GM18507 (cell line): ENCODE data around the gene KBTBD12.

Experiments used
- DNase-seq: peaks from one replicate; pipeline ENCODE4 v3.0.0; 2011; ENCODE audit warnings: low read depth; ENCODE audit not compliant: insufficient read length; ENCODE audit errors: extremely low spot score
- FAIRE-seq: peaks from 2 replicates; lab custom pipeline; 2011; peaks lifted over from hg19 to GRCh38; lab: Jason Lieb, UNC

KBTBD12 gene

DNA sequence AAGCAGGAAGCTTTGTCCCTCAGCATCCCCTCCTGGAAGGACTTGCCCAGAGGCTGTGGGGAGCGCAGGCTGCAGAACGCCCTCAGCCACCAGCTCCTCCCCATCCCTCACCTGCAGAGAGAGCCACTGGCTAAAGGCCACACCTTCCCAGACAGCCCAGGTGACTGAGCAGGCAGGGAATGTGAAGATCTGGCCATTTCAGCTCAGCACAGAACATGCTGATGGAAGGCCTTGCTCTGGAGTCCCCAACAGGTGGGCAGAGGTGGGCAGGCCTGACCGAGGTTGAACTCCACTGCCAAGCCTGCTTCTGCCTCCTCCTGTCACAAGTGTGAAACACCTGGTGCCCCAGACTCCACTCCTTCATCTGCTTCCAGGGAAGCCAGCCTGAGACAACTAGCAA, 86.5 kb downstream of the KBTBD12 start:
- no peak for DNase-seq
- no peak for FAIRE-seq

DNA sequence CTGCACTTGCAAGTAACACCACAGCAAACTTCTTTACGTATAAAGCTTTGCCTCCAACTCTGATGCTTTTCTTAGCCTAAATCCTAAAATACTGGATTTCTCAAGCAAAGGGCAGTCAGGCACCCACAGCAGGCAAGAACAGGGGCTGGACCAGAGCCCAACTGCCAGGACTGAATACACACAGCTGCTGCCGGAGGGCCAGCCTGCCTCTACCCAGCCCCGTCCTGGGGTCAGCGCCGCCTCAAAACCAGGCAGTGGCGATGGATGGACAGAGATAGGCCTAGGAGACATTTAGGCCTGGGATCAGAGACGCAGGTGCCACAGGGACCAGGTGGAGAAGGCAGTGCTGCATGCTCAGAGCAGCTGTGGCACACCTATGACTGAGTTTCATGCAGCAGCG, 89.6 kb downstream of the KBTBD12 start:
- DNase-seq (no peak), FAIRE-seq (no peak)

DNA sequence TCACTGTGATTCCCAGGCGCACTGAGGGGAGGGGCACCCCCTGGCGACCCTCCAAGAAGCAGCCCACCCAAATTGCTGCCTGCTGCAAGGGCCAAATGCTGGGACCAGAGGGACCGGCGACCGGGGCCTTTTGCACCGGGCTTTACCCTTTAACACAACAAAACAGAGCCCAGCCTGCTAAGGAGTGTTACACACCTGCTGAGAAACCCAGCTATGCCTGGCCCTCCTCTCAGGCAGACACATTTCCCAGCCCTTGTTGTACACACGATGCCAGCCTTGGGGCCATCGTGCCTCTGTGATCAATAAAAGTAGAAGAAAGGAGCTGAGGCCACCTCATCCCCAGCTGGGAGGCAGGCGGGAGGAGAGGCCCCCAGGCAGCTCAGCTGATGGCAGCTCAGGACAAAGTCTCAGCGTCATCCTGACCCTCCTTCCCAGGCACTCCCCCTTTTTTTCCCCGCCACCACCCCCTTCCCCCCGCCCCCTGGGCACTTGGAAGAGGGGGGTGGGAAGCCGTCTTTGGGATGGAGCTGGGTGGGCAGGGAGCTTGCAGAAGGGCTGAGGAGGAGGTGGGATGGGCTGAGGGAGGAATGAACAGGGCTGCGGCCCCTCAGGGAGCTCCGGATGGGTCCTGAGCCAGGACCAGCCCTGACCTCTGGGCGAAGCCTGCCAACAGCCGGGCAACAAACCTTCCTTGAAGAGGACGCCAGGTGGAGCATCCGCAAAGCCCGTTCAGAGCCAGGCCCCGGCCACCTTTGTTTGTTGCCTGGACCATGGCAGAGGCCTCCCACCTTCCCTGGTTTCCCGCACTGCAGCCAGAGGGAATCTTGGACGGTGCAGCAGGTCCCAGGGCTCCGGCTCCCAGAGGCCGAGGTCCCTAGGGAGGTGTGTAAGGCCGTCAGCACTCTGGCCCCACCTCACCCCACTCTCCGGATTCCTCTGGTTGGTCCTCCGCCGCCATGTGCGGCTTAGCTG, 91.3 kb downstream of the KBTBD12 start:
- no peak for FAIRE-seq
- DNase-seq, result no peak

DNA sequence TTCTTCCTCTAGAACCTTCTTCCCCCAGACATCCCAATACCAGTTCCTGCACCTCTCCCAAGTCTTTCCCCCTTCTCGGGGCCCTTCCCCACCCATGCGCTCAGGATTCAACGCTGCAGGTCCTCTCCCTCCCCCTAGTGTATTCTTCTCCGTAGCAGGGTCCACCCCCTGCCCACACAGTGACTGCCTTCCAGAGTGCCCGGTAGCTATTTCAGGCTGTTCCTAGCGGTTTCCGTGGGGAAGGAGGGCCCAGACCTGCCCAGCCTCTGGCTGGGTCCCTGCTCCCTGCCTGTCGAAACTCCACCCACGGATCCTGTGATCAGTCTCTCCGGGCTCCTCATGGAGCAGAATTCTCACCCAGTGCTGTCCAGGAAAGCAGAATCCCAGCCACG, 92.0 kb downstream of the KBTBD12 start:
- FAIRE-seq, result no peak
- DNase-seq, result no peak

DNA sequence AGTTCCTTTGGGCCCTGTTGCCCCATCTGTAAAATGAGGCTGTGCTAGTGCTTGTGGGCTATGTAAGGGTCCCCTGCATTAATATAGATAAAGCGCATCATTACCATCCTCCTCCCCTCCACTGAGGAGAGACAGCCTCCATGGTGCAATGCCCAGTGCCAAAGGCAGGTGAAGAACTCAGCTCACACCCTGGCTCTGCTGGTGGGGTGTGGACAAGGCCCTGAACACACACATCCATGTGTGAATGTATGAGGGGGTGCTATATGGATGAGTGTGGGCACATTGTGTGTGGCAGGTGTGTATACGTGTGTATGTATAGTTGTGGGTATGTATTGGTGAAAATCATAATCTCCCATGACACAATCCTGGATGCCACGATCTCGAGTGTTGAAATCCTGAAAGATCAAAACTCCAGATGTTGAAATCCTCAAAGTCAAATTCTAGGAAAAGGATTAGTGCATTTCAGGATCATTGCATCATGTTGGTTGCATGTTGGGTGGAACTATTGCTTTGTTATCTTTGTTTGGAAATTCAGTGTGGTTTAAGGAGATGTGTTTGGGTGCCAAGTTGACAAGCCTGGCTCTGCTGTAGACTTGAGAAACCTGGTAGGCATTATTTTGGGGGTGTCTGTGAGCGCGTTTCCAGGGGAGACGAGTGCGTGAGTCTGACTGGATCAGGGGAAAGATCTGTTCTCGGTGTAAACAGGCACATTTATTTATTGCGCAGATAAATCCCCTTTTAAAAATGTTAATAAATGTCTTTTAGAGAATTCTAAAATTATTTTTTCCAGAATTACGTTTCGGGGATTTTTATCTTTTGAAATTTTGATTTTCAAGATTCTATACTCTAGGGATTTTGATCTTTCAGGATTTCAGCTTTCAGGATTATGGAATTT, 95.2 kb downstream of the KBTBD12 start:
- DNase-seq (no peak), FAIRE-seq (no peak)

DNA sequence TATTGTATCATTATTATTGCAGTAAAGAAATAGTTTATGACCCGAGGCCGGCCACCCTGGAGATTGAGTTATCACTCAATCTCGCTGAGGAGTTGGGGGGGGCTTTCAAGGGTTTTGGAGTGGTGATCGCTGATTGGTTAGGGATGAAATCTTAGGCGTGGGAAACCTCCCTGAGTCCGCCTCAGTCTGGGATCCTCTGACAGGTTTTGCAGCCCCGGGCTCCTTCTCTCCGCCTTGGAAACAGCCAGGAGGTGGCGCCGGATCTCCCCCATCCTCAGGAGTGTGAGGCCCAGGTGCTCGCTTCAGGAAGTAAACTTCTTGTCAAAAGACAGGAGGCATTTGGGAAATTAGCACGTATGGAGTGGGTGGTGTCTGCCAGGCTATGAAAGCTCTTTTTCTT, 96.1 kb downstream of the KBTBD12 start:
- FAIRE-seq (no peak), DNase-seq (no peak)

DNA sequence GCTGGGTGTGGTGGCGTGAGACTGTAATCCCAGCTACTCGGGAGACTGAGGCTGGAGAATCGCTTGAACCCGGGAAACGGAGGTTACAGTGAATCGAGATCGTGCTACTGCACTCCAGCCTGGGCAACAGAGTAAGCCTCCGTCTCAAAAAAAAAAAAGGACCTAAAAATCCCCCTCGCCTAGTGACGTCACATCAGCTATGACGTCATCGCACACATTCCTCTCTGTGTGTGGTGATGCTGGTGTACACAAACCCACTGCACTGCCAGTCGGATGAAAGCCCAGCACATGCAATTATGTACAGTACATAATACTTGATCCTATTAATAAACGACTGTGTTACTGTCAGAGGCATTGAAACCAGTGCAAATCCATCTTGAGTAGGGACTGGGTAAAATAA, 97.0 kb downstream of the KBTBD12 start:
- FAIRE-seq (no peak), DNase-seq (no peak)

DNA sequence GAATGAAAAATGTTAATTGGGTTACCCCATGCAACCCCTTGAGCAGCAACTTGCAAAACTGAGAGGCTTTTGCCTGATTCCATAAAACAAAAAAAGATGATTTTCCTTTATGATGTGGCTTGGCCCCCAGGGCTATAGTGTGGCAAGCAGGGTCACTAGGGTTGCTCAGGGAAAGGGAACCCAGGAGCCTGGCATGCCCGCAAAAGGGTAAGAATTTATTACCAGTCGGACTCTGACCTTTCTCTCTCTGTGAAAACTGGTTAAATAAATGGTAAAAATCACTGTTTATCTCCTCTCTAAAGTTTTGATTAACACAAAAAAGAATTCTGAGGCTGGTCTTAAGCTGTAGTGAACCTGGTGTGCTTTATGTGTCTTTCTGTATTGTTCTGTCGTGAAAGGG, 99.5 kb downstream of the KBTBD12 start:
- no peak for FAIRE-seq
- DNase-seq, result no peak

DNA sequence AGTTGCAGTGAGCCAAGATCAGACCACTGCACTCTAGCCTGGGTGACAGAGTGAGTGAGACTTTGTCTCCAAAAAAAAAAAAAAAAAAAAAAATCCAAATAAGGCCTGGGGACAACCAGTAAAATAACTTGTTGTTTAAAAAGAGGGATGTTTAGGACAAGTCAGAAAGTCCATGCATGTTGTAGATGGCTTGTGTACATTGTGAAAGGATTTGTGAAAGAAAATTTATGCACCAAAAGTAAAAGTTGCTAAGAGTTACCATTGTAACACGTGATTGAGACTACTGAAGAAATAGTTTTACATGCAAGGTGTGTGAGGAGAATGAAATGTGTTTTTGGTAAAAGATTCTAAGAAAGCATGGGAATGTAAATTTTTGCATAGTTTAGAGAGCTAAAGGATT, 101.5 kb downstream of the KBTBD12 start:
- FAIRE-seq, result no peak
- no peak for DNase-seq

DNA sequence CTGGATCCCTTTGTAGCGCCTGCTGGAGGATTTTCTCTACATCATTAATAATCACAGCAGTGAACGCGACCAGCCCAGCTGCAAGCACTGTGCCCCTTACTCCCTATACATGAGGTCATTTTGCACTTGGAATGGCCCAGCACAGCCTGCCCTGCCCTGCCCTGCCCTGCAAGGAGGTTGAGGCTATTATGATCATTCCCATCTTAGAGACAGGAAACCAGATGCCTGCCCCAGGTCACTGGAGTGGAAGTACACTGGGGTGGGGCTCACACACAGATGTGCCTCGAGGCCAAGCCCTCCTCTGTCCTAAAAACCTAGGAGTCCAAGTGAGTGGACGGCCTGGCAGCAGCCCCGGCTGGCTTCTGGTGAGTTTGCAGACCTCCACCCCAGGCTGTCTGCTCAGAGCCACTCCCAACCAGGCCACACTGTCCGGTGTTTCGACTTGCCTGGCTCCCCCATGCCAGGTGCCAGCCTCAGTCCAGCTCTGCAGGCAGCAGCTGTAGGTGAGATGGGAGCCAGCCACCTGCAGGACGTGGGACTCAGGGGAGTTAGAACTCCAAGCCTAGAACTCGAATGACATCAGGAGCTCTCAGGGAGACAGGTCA, 106.8 kb downstream of the KBTBD12 start:
- FAIRE-seq (no peak), DNase-seq (no peak)

DNA sequence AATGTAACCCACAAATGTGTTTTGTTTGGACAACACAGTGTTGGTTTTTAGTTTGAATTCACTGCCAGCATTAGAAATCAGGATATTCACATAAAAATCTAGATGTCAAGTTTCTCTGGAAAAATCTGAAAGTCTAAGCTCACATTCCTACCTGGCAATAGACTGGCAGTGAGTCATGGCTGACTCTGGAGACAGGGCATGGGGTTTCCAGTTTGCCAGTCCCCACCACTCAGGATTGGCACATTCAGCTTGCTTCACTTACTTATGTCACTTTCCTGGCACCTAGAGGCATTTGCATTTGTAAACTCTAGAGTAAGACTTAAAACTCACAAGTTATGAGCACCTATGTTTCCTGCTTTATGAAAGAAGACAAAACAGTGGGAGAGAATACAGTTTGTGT, 118.1 kb downstream of the KBTBD12 start:
- DNase-seq (no peak), FAIRE-seq (no peak)

DNA sequence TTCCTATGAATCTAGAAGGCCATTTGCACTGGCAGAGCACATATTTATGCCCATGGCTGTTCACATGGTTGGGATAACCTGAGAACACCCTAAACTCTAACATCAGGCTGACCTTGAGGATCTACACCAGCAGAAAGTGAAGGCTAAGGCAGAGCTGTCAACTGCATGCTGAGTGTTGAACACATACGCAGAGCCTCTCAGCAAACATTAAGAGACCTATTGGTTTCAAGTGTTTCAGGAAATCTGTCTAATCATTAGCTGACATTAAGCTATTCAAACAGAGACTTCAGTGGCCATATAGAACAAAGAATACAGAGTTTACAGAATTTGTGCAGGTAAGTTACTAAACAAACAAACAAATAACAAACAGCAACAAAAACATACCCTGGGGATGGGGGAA, 121.1 kb downstream of the KBTBD12 start:
- DNase-seq, result no peak
- FAIRE-seq, result no peak
